GM18867 (cell line): Measurements from ENCODE around the gene GBGT1.

Source experiments
- ATAC-seq: cut with Tn5 transposase; IDR thresholded peaks from one replicate; pipeline ENCODE4 v1.9.1; 2021; ENCODE audit warnings: mild to moderate bottlenecking, moderate library complexity; ENCODE audit not compliant: unreplicated experiment

GBGT1 gene

GRCh38 chr9:133104718-133105460 lies 58.8 kb downstream of the GBGT1 start:
- ATAC-seq, result no peak

GRCh38 chr9:133103987-133104505 lies 59.7 kb downstream of the GBGT1 start:
- no peak for ATAC-seq

GRCh38 chr9:133103183-133103986 lies 60.3 kb downstream of the GBGT1 start:
- ATAC-seq, result no peak
